B cell (primary cell): ENCODE measurements around the gene METTL8. TPM values are rescaled to one million over a fixed set of nuclear protein-coding genes. Genes with fewer than 3 reads are reported as not detected.

Source experiments
- ATAC-seq: fragments of 200-7000 bp; cut with Tn5 transposase; one replicate; pipeline ENCODE4 v1.10.0; 2021; ENCODE audit warnings: low read depth, mild to moderate bottlenecking, moderate number of reproducible peaks, moderate library complexity
- CTCF ChIA-PET: fragments of 350-600 bp; sonication (Branson Sonifier 250); formaldehyde crosslinking; loops from one replicate; lab custom pipeline; 2021; ENCODE audit warnings: antibody characterized with exemption, inconsistent platforms; lab: Charles Lee
- POLR2A ChIA-PET: fragments of 350-600 bp; sonication (Branson Sonifier 250); formaldehyde crosslinking; loops from one replicate; lab custom pipeline; 2021; ENCODE audit warnings: antibody characterized with exemption; lab: Charles Lee
- DNase-seq: peaks from one replicate; pipeline ENCODE4 v3.0.0; 2013
- H2AFZ ChIP-seq: 2 replicates; pipeline ENCODE4 v1.6.1; 2012; ENCODE audit warnings: mild to moderate bottlenecking, low read depth, low read length; ENCODE audit not compliant: insufficient read depth, poor library complexity, severe bottlenecking
- H3K27ac ChIP-seq, 2 donors: 1 replicate in 1 of 2; 2 replicates in 1 of 2; pipeline ENCODE4 v1.5.1; 2012 to 2013; ENCODE audit warnings: low read length in 2 of 2, mild to moderate bottlenecking in 2 of 2, moderate library complexity in 1 of 2
- H3K27me3 ChIP-seq, 4 experiments: fragments of 200-600 bp in 1 of 4; sonication (generic) in 1 of 4; replicated peaks in 1 of 4; 1 replicate in 2 of 4; 2 replicates in 2 of 4; pipeline versions ENCODE4 v1.6.1 to v1.7.0; 2013 to 2016; ENCODE audit warnings: low read length in 3 of 4, mild to moderate bottlenecking in 2 of 4, mixed read lengths in 1 of 4, moderate library complexity in 1 of 4; ENCODE audit not compliant: insufficient read depth in 4 of 4, control insufficient read depth in 3 of 4; ENCODE audit errors: control extremely low read depth in 1 of 4
- H3K36me3 ChIP-seq, 2 experiments: replicated peaks in 1 of 2; 1 replicate in 1 of 2; 2 replicates in 1 of 2; pipeline versions ENCODE4 v1.6.1 to v1.7.1; 2013; ENCODE audit warnings: low read length in 1 of 2; ENCODE audit not compliant: insufficient read depth in 2 of 2, control insufficient read depth in 1 of 2; ENCODE audit errors: control extremely low read depth in 1 of 2, extremely low read depth in 1 of 2
- H3K4me1 ChIP-seq, 2 donors: fragments of 200-600 bp in 1 of 2; sonication (generic) in 1 of 2; 1 replicate in 1 of 2; 2 replicates in 1 of 2; pipeline versions ENCODE4 v1.5.1 to v1.6.1; 2013 to 2017; ENCODE audit warnings: low read length in 2 of 2; ENCODE audit not compliant: control insufficient read depth in 2 of 2, insufficient read depth in 2 of 2
- H3K4me2 ChIP-seq: replicated peaks from 2 replicates; pipeline ENCODE3; 2012; ENCODE audit warnings: mild to moderate bottlenecking, low read depth, low read length; ENCODE audit not compliant: poor library complexity, severe bottlenecking
- H3K4me3 ChIP-seq, 5 experiments: fragments of 200-600 bp in 1 of 5; sonication (generic) in 1 of 5; 1 replicate in 3 of 5; 2 replicates in 2 of 5; pipeline versions ENCODE4 v1.5.1 to v1.7.0; 2011 to 2016; ENCODE audit warnings: low read length in 4 of 5, mild to moderate bottlenecking in 4 of 5, low read depth in 2 of 5, control low read depth in 1 of 5, moderate library complexity in 1 of 5; ENCODE audit not compliant: insufficient read depth in 1 of 5; ENCODE audit errors: control extremely low read depth in 1 of 5, extremely low read depth in 1 of 5
- H3K79me2 ChIP-seq: fragments of 200-600 bp; sonication (generic); one replicate; pipeline ENCODE4 v1.6.0; 2016; ENCODE audit warnings: low read length; ENCODE audit not compliant: control insufficient read depth, insufficient read depth
- H3K9ac ChIP-seq: fragments of 200-600 bp; sonication (generic); 2 replicates; pipeline ENCODE4 v1.6.1; 2017; ENCODE audit warnings: mild to moderate bottlenecking, low read length, moderate library complexity
- H3K9me3 ChIP-seq, 3 donors: one replicate each; pipeline versions ENCODE4 v1.6.1 to v1.7.1; 2013; ENCODE audit warnings: low read length in 2 of 3; ENCODE audit not compliant: control insufficient read depth in 2 of 3, insufficient read depth in 1 of 3; ENCODE audit errors: control extremely low read depth in 1 of 3
- H4K20me1 ChIP-seq: 2 replicates; pipeline ENCODE4 v1.6.0; 2012; ENCODE audit warnings: mild to moderate bottlenecking, low read length; ENCODE audit not compliant: insufficient read depth, control insufficient read depth, poor library complexity, severe bottlenecking
- H3K27ac Mint-ChIP-seq: one replicate; pipeline ENCODE4 v1.8.0; 2021; ENCODE audit warnings: mixed read lengths
- H3K27me3 Mint-ChIP-seq: one replicate; pipeline ENCODE4 v1.8.0; 2021; ENCODE audit warnings: mixed read lengths
- H3K4me1 Mint-ChIP-seq: one replicate; pipeline ENCODE4 v1.8.0; 2021; ENCODE audit warnings: mixed read lengths
- H3K4me3 Mint-ChIP-seq: one replicate; pipeline ENCODE4 v1.8.0; 2021; ENCODE audit warnings: mixed read lengths
- H3K9me3 Mint-ChIP-seq: one replicate; pipeline ENCODE4 v1.8.0; 2022; ENCODE audit warnings: mixed read lengths; ENCODE audit not compliant: insufficient read depth
- EZH2 ChIP-seq: IDR thresholded peaks from 2 replicates; pipeline ENCODE4 v1.6.1; 2012; ENCODE audit warnings: borderline replicate concordance, low read depth, mild to moderate bottlenecking, moderate library complexity, low read length; ENCODE audit not compliant: insufficient read depth, poor library complexity, severe bottlenecking
- WGBS: methylation state at CpG from one replicate; pipeline ENCODE4 v1.1.5; 2013; ENCODE audit warnings: missing lambda C conversion rate; ENCODE audit not compliant: insufficient coverage; 5-methylcytosine and 5-hydroxymethylcytosine counted together
- intact Hi-C: fragments of 100-400 bp; cut with micrococcal nuclease; formaldehyde crosslinking; loops from one replicate; pipeline ENCODE4 v1.10.0; 2022
- polyA plus RNA-seq: library from polyadenylated mRNA; depleted of rRNA; stranded (reverse); fragments of >200 nt; gene quantifications from 2 replicates; pipeline ENCODE4 v1.2.3, GENCODE V29; 2012
- total RNA-seq, 2 donors: library from RNA; stranded (reverse); fragments of 120-200 nt in 1 of 2; gene quantifications; 1 replicate in 1 of 2; 2 replicates in 1 of 2; pipeline versions ENCODE4 v1.2.3 to v1.2.4, GENCODE V29; 2013 to 2022
- TF ChIP-seq, protein P1 (sequence below): fragments of 200-600 bp; IDR thresholded peaks from one replicate; pipeline ENCODE4 v1.8.0; 2022; ENCODE audit warnings: antibody characterized with exemption, mild to moderate bottlenecking

METTL8 gene
- total and polyA plus RNA-seq, 2 donors (not counting 1 experiment from before 2014, with no cell fraction given): 20.8 to 57.8 TPM

DNA sequence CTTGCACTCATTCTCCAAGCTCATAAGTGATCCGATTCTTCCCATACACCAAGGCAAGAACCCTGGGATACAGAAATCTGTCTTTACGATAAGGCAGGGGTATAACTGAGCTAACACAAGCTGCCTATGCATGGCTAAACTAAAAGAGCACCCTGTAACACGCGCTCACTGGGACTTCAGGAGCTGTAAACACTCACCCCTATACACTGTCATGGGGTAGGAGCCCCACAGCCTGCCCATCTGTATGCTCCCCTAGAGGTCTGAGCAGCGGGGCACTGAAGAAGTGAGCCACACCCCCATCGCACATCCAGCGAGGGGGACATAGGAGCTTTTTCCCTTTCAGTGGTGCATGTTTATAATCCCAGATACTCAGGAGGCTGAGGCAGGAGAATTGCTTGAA lies 46.7 kb downstream of the METTL8 start:
- no peaks in the 10 kb centered on the region for H3K9me3 Mint-ChIP-seq
- TF ChIP-seq, protein P1, sequence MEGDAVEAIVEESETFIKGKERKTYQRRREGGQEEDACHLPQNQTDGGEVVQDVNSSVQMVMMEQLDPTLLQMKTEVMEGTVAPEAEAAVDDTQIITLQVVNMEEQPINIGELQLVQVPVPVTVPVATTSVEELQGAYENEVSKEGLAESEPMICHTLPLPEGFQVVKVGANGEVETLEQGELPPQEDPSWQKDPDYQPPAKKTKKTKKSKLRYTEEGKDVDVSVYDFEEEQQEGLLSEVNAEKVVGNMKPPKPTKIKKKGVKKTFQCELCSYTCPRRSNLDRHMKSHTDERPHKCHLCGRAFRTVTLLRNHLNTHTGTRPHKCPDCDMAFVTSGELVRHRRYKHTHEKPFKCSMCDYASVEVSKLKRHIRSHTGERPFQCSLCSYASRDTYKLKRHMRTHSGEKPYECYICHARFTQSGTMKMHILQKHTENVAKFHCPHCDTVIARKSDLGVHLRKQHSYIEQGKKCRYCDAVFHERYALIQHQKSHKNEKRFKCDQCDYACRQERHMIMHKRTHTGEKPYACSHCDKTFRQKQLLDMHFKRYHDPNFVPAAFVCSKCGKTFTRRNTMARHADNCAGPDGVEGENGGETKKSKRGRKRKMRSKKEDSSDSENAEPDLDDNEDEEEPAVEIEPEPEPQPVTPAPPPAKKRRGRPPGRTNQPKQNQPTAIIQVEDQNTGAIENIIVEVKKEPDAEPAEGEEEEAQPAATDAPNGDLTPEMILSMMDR: no peak
- TF ChIP-seq EZH2: no peak
- no peak overlapping the region for H3K9ac ChIP-seq
- ATAC-seq (no peak), DNase-seq (no peak)
- no peak overlapping the region for H2AFZ ChIP-seq
- H3K4me3 Mint-ChIP-seq: no peak overlapping the region
- H3K4me1 ChIP-seq: peaks cover 42 to 44% of the 10 kb centered on the region in 2 donors
- intact Hi-C loops: no loop called here
- H3K27me3 Mint-ChIP-seq: no peaks in the 10 kb centered on the region
- peaks cover 0 to 11% (median 0%) of the 10 kb centered on the region in 3 donors for H3K9me3 ChIP-seq
- no peak overlapping the region for H3K27ac ChIP-seq
- ChIA-PET POLR2A (no interaction called here), CTCF (interaction anchor here (0.6 kb wide), 1 partner anchor 50 kb away, joined by 3 read pairs; no protein-coding TSS in a partner anchor)
- H3K4me3 ChIP-seq: no peak overlapping the region
- peaks cover 14% of the 10 kb centered on the region for H3K79me2 ChIP-seq
- H4K20me1 ChIP-seq: no peaks in the 10 kb centered on the region
- H3K27me3 ChIP-seq: no peaks in the 10 kb centered on the region
- H3K4me2 ChIP-seq: peak overlapping the region; percentile 3
- H3K27ac Mint-ChIP-seq: peak overlapping the region; percentile 43
- WGBS: 100% methylated on average over 7 of the region's 7 CpGs
- H3K4me1 Mint-ChIP-seq: peaks cover 45% of the 10 kb centered on the region
- peaks cover 0 to 2% of the 10 kb centered on the region in 2 experiments for H3K36me3 ChIP-seq

DNA sequence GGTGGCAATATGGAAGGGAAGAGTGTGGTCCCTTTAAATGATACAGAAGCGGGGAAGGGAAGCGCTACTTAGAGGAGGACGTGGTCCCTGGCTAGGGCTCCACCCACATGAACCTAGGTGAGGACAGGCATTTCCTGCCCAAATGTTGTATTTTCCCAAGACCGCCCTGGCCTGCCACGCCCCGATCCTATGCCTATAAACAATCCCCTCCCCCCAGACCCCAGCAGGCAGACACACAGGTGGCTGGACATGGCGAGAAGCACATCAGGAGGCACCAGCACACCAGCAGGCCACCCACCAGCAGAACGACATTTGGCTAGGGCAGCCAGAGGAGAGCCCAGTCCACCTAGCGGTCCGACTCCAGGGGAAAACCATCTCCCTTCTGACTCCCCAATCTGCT lies 47.2 kb downstream of the METTL8 start:
- Histone ChIP-seq H3K4me3 (no peak overlapping the region), H3K79me2 (peaks cover 11% of the 10 kb centered on the region), H3K9ac (no peak overlapping the region), H3K36me3 (peaks cover 0 to 2% of the 10 kb centered on the region in 2 experiments), H3K4me1 (peaks cover 42 to 44% of the 10 kb centered on the region in 2 donors), H3K27ac (no peak overlapping the region), H4K20me1 (no peaks in the 10 kb centered on the region), H3K4me2 (peak overlapping the region; percentile 3), H2AFZ (no peak overlapping the region), H3K27me3 (no peaks in the 10 kb centered on the region), H3K9me3 (peaks cover 0 to 11% (median 0%) of the 10 kb centered on the region in 3 donors)
- ChIA-PET CTCF (interaction anchor here (0.9 kb wide), 1 partner anchor 30 kb away, joined by 3 read pairs; no protein-coding TSS in a partner anchor), POLR2A (no interaction called here)
- WGBS: 93% methylated on average over 8 of the region's 10 CpGs
- peaks cover 45% of the 10 kb centered on the region for H3K4me1 Mint-ChIP-seq
- H3K27me3 Mint-ChIP-seq: no peaks in the 10 kb centered on the region
- ATAC-seq: no peak
- H3K4me3 Mint-ChIP-seq: no peak overlapping the region
- no peak for DNase-seq
- no peak overlapping the region for H3K27ac Mint-ChIP-seq
- H3K9me3 Mint-ChIP-seq: no peaks in the 10 kb centered on the region
- intact Hi-C loops: no loop called here
- TF ChIP-seq EZH2: no peak
- TF ChIP-seq, protein P1: no peak
